K562 (cell line): ENCODE measurements around the gene ZNF280C. TPM values are rescaled to one million over a fixed set of nuclear protein-coding genes. Genes with fewer than 3 reads are reported as not detected.

Source experiments
- ATAC-seq: fragments of 200-7000 bp; cut with Tn5 transposase; 3 replicates; pipeline ENCODE4 v1.9.1; 2020; ENCODE audit warnings: moderate library complexity
- BruUV-seq: library from RNA; stranded (reverse); fragments of 400-500 nt; replicated peaks from 2 replicates; lab custom pipeline; 2021; lab: Mats Ljungman, UMichigan
- CTCF ChIA-PET: fragments of 300-600 bp; formaldehyde crosslinking; extraction: SDS; loops from one replicate; lab custom pipeline; 2021; ENCODE audit warnings: low intra/inter-chr PET ratio; lab: Yijun Ruan, JAX
- POLR2A ChIA-PET: fragments of 300-600, 350-650 bp; sonication (Branson Sonifier 250); formaldehyde crosslinking; extraction: SDS; loops from one replicate; lab custom pipeline; 2021; ENCODE audit warnings: antibody characterized with exemption, inconsistent platforms; lab: Yijun Ruan, JAX
- DNase-seq, 4 experiments: peaks; one replicate each; pipeline versions ENCODE4 v3.0.0 to v3.0.0-alpha.2; 2011 to 2018; ENCODE audit warnings: low spot score in 3 of 4, mixed read lengths in 3 of 4; ENCODE audit errors: extremely low read depth in 1 of 4
- FAIRE-seq: peaks from 2 replicates; lab custom pipeline; 2011; peaks lifted over from hg19 to GRCh38; lab: Jason Lieb, UNC
- H2AFZ ChIP-seq: 2 replicates; pipeline ENCODE4 v1.6.0; 2011; ENCODE audit warnings: low read depth, low read length, control low read depth, inconsistent platforms
- H3K27ac ChIP-seq: fragments of 200-600 bp; 3 replicates; pipeline ENCODE4 v1.8.0; 2011; ENCODE audit warnings: low read depth, mild to moderate bottlenecking, control low read depth, inconsistent platforms, low read length, moderate library complexity, mixed read lengths; ENCODE audit errors: extremely low read depth
- H3K27me3 ChIP-seq, 2 experiments: fragments of 300-600 bp in 1 of 2; 2 replicates in 1 of 2; 3 replicates in 1 of 2; pipeline versions ENCODE4 v1.6.0 to v1.8.0; 2011; ENCODE audit warnings: inconsistent platforms in 2 of 2, low read length in 2 of 2, mild to moderate bottlenecking in 1 of 2, mixed read lengths in 1 of 2, moderate library complexity in 1 of 2; ENCODE audit not compliant: control insufficient read depth in 2 of 2, insufficient read depth in 2 of 2
- H3K36me3 ChIP-seq: fragments of 300-600 bp; 3 replicates; pipeline ENCODE4 v1.8.0; 2011; ENCODE audit warnings: mild to moderate bottlenecking, low read length, inconsistent platforms; ENCODE audit not compliant: control insufficient read depth, insufficient read depth
- H3K4me1 ChIP-seq, 2 experiments: fragments of 200-600 bp in 1 of 2; replicated peaks in 1 of 2; 2 replicates in 1 of 2; 3 replicates in 1 of 2; pipeline versions ENCODE4 v1.5.1 to v1.8.0; 2011; ENCODE audit warnings: inconsistent platforms in 2 of 2, low read length in 2 of 2, mild to moderate bottlenecking in 1 of 2, mixed read lengths in 1 of 2, moderate library complexity in 1 of 2; ENCODE audit not compliant: control insufficient read depth in 2 of 2, insufficient read depth in 2 of 2
- H3K4me2 ChIP-seq: 2 replicates; pipeline ENCODE4 v1.6.1; 2011; ENCODE audit warnings: low read length, control low read depth, inconsistent platforms, mixed read lengths; ENCODE audit not compliant: insufficient read depth
- H3K4me3 ChIP-seq: fragments of 200-600 bp; sonication (generic), shearing (Covaris generic); 2 replicates; pipeline ENCODE4 v1.5.1; 2016; ENCODE audit warnings: control low read depth, inconsistent platforms
- H3K79me2 ChIP-seq: fragments of 200-600 bp; 3 replicates; pipeline ENCODE4 v1.8.0; 2011; ENCODE audit warnings: low read length, inconsistent platforms; ENCODE audit not compliant: control insufficient read depth, insufficient read depth
- H3K9ac ChIP-seq, 2 experiments: 2 replicates each; pipeline versions ENCODE4 v1.6.0 to v1.6.1; 2011; ENCODE audit warnings: low read depth in 2 of 2, low read length in 2 of 2, control low read depth in 1 of 2, inconsistent platforms in 1 of 2, mild to moderate bottlenecking in 1 of 2, mixed read lengths in 1 of 2; ENCODE audit not compliant: insufficient read depth in 1 of 2
- H3K9me1 ChIP-seq: one replicate; pipeline ENCODE4 v1.6.0; 2011; ENCODE audit warnings: inconsistent platforms, mild to moderate bottlenecking, low read length, moderate library complexity; ENCODE audit not compliant: control insufficient read depth, insufficient read depth
- H3K9me3 ChIP-seq: replicated peaks from 2 replicates; pipeline ENCODE4 v1.5.1; 2011; ENCODE audit warnings: low read depth, low read length, inconsistent platforms; ENCODE audit not compliant: control insufficient read depth, insufficient read depth
- H4K20me1 ChIP-seq: replicated peaks from 2 replicates; pipeline ENCODE4 v1.6.1; 2011; ENCODE audit warnings: low read length, inconsistent platforms, mixed read lengths; ENCODE audit not compliant: control insufficient read depth, insufficient read depth
- BCOR ChIP-seq: fragments of 450-650 bp; IDR thresholded peaks from 2 replicates; pipeline ENCODE4 v1.6.1; 2016
- GABPA ChIP-seq: fragments of 200-800 bp; sonication (Bioruptor generic); conservative IDR thresholded peaks from 2 replicates; pipeline ENCODE4 v1.6.1; 2016; ENCODE audit warnings: low read depth, missing genetic modification characterization, missing compliant biosample characterization
- JUND ChIP-seq, 2 experiments: IDR thresholded peaks; 2 replicates in 1 of 2; 3 replicates in 1 of 2; pipeline ENCODE4 v1.6.1; 2011; ENCODE audit warnings: borderline replicate concordance in 2 of 2, low read depth in 2 of 2, low read length in 2 of 2, improper control_type of control experiment in 1 of 2, missing biosample characterization in 1 of 2, missing genetic modification characterization in 1 of 2, missing genetic modification reagents in 1 of 2
- MTF1 ChIP-seq: fragments of 250-450 bp; sonication (Bioruptor Pico); IDR thresholded peaks from 2 replicates; pipeline ENCODE4 v1.9.0; 2021; ENCODE audit warnings: moderate library complexity, mild to moderate bottlenecking, inconsistent platforms, borderline replicate concordance
- RBM25 ChIP-seq: fragments of 200-400 bp; formaldehyde crosslinking; IDR thresholded peaks from 2 replicates; pipeline ENCODE4 v1.6.1; 2018; ENCODE audit warnings: low read length, low read depth, moderate library complexity; ENCODE audit not compliant: severe bottlenecking
- SMARCA5 ChIP-seq: fragments of 450-650 bp; IDR thresholded peaks from 2 replicates; pipeline ENCODE4 v1.6.1; 2016
- TRIM28 ChIP-seq: fragments of 450-650 bp; IDR thresholded peaks from 2 replicates; pipeline ENCODE4 v1.6.1; 2017
- ZNF146 ChIP-seq: IDR thresholded peaks from one replicate; pipeline ENCODE4 v1.6.1; 2018; ENCODE audit warnings: missing compliant biosample characterization; ENCODE audit not compliant: unreplicated experiment
- ZNF507 ChIP-seq: conservative IDR thresholded peaks from 2 replicates; pipeline ENCODE4 v1.6.1; 2017; ENCODE audit warnings: missing genetic modification characterization, missing compliant biosample characterization
- WGBS: fragments of 100-300 bp; shearing (Covaris generic); methylation state at CpG from one replicate; pipeline ENCODE4 v1.1.6; 2016; ENCODE audit warnings: low coverage, mixed read lengths; ENCODE audit not compliant: insufficient coverage; ENCODE audit errors: missing lambda C conversion rate; 5-methylcytosine and 5-hydroxymethylcytosine counted together
- in situ Hi-C: fragments of 300-500 bp; cut with MboI; formaldehyde crosslinking; loops from 4 replicates; pipeline ENCODE4 v1.15.0; 2018; ENCODE audit warnings: inconsistent platforms, mixed read lengths
- intact Hi-C: fragments of 100-400 bp; cut with micrococcal nuclease; formaldehyde crosslinking; loops from 2 replicates; pipeline ENCODE4 v1.14.2; 2022
- polyA plus RNA-seq, 8 experiments: library from polyadenylated mRNA; depleted of rRNA in 4 of 8; stranded (reverse) in 5 of 8; unstranded in 3 of 8; fragments of >200 nt; fragmentation: Nextera tagmentation in 2 of 8; fragmentation: Illumina TruSeq in 1 of 8; extraction: Ambion mirVana in 2 of 8; extraction: Trizol in 1 of 8; gene quantifications; 2 replicates each; pipeline versions ENCODE4 v1.2.1 to v1.2.3, GENCODE V29; 2011 to 2014; ENCODE audit warnings: inconsistent platforms in 1 of 8, missing spikeins in 1 of 8
- total RNA-seq, 7 experiments: library from RNA; depleted of rRNA in 6 of 7; stranded (reverse); fragments of >200 nt in 6 of 7; fragmentation: Illumina TruSeq in 2 of 7; extraction: Trizol in 2 of 7; gene quantifications; 2 replicates each; pipeline versions ENCODE4 v1.2.1 to v1.2.3, GENCODE V29; 2011 to 2021; ENCODE audit warnings: low replicate concordance in 1 of 7

The ZNF280C gene
- total and polyA plus RNA-seq, 9 of the 15 experiments (the other 6 are each of a cell fraction or from before 2014, with no cell fraction given) = 1.6 to 8.3 (median 4.4) TPM

- CTCF ChIA-PET = no interaction called here
- TF ChIP-seq ZNF507 (tag) = no peak
- TF ChIP-seq MTF1 (CRISPR knock-in tag) = no peak
- TF ChIP-seq TRIM28 = no peak
- TF ChIP-seq SMARCA5 = peak; percentile 33; the same call in 1 of the 2 replicates
- TF ChIP-seq BCOR = peak; percentile 69
- TF ChIP-seq RBM25 = peak; percentile 91
- peak; percentile 89 for TF ChIP-seq ZNF146 (CRISPR knock-in tag)
- Histone ChIP-seq H3K9ac (no peak overlapping the region), H3K9me1 (no peaks in the 10 kb centered on the region), H3K4me1 (peaks cover 0 to 9% of the 10 kb centered on the region in 2 experiments; a peak in 3 of 5 replicates), H2AFZ (no peak overlapping the region), H3K9me3 (no peaks in the 10 kb centered on the region), H4K20me1 (no peaks in the 10 kb centered on the region), H3K27ac (no peak overlapping the region), H3K27me3 (no peaks in the 10 kb centered on the region; a peak in 1 of 5 replicates), H3K79me2 (no peaks in the 10 kb centered on the region), H3K36me3 (no peaks in the 10 kb centered on the region), H3K4me3 (no peak overlapping the region), H3K4me2 (no peak overlapping the region)
- intact Hi-C loops (no loop called here), in situ Hi-C loops (no loop called here)
- no peak for ATAC-seq
- POLR2A ChIA-PET = no interaction called here
- DNase-seq = no peak
- FAIRE-seq = no peak
- no TSS peak for BruUV-seq
- 0% methylated on average over 1 of the region's 1 CpG for WGBS
These were observed 32.7 kb upstream of the ZNF280C start for GRCh38 chrX:130301405-130301804.

- Histone ChIP-seq H3K27ac (no peak overlapping the region), H3K4me1 (peaks cover 0 to 9% of the 10 kb centered on the region in 2 experiments; a peak in 2 of 5 replicates), H3K79me2 (no peaks in the 10 kb centered on the region), H3K9me1 (no peaks in the 10 kb centered on the region), H4K20me1 (no peaks in the 10 kb centered on the region), H2AFZ (peak overlapping the region; percentile 67), H3K4me2 (peak overlapping the region; percentile 60), H3K36me3 (no peaks in the 10 kb centered on the region), H3K27me3 (no peaks in the 10 kb centered on the region; a peak in 1 of 5 replicates), H3K4me3 (0 out of 2 replicates have a peak overlapping the region, but pooled peaks have one; percentile 4), H3K9ac (0 out of 4 replicates have a peak overlapping the region, but pooled peaks of 1 of the 2 experiments have one; percentile 60), H3K9me3 (no peaks in the 10 kb centered on the region)
- ATAC-seq = no peak; the same call in 1 of the 3 replicates
- CTCF ChIA-PET = no interaction called here
- intact Hi-C loops = no loop called here
- DNase-seq = no peak
- POLR2A ChIA-PET = no interaction called here
- TF ChIP-seq JUND (IDR thresholded peaks at IDR 0.05; ENCODE audit: borderline replicate concordance, low read depth, low read length) (no peak), JUND (tag; IDR thresholded peaks at IDR 0.05; ENCODE audit: borderline replicate concordance, low read depth, low read length) (no peak), GABPA (tag) (0 out of 2 replicates have a peak, but pooled peaks have one; percentile 3)
- FAIRE-seq = no peak
- in situ Hi-C loops = no loop called here
- WGBS = 13% methylated on average over 2 of the region's 2 CpGs
- BruUV-seq = no TSS peak
These were observed 31.2 kb upstream of the ZNF280C start for GRCh38 chrX:130300010-130300282.
